GM10847 (cell line): Measurements from ENCODE around the gene CDK14.

Source experiments
- POLR2A ChIP-seq: IDR thresholded peaks from 2 replicates; pipeline ENCODE4 v1.6.1; 2011; ENCODE audit not compliant: insufficient read length; ENCODE audit errors: extremely low read depth

The CDK14 gene

DNA sequence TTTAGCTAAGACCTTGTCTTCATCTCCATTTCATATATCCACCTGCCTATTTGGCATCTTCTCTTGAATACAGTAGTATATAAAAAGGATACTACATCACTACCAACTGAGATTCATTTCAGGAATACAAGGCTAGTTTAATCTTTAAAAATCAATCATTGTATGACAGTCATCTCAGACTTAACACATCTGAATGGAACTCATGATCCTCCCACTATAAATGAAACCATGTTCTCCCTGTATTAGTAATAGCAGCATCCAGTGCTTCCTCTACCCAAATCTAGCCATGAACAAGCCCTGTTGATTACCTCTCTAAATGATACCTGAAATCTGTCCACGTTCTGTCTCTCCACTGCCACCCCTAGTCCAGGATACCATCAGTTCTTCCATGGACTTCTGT lies 196.2 kb downstream of the CDK14 start:
- TF ChIP-seq POLR2A = no peak

DNA sequence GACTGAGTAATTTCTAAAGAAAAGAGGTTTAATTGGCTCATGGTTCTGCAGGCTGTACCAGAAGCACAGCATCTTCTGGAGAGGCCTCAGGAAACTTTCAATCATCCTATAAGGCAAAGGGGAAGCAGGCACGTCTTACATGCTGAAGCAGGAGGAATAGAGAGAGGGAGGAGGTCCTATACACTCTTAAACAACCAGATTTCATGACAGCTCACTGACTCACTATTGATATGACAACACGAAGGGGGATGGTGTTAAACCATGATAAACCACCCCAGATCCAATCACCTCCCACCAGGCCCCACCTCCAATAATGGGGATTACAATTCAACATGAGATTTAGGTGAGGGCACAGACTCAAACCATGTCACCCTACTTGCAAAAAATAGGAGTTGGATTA lies 201.5 kb downstream of the CDK14 start:
- no peak for TF ChIP-seq POLR2A

DNA sequence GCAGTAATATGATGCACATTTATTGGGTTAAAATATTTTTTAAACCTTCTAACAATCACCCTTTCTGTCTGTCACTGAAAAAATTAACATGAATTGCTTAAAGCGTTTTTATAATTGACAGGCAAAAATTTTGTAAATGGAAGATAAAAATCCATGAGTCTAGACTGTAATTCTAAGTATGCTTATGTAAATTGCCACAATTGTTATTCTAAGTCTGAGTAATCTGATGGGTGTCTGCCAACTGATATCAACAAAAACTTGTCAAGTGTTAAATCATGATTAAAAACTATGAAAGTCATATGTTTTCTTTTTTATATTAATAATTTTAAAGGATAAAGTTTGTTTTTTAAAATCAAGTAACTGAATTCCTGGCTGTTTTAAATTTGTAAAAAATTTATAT lies 208.2 kb downstream of the CDK14 start:
- TF ChIP-seq POLR2A = no peak

DNA sequence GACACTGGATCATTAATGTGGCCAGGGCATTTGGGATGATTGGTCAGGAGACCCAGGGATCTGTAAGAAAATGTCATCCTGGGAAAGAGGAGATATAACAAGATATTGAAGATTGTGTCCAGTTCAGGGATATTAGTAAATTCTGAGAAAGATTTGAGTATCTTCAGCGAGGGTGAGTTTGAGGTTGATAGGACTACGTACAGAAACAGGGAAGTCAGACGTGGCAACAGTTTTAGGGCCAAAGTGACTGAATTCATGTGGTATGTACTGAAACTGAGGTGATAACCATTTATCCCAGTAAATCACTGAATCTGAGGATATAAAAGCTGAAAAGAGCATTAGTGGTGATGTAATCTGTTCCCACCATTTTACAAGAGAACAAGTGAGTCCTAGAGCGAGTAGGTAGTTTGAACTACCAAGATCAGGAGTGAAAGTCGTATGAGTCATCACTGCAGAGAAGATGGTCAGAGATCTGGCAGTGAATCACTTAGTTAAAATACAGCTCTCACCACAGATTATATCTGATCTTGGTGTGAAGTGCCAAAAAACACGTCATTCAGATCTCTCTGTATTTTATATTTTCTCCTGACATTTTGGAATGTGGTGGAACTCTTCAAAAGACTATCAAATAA lies 220.5 kb downstream of the CDK14 start:
- TF ChIP-seq POLR2A = no peak

DNA sequence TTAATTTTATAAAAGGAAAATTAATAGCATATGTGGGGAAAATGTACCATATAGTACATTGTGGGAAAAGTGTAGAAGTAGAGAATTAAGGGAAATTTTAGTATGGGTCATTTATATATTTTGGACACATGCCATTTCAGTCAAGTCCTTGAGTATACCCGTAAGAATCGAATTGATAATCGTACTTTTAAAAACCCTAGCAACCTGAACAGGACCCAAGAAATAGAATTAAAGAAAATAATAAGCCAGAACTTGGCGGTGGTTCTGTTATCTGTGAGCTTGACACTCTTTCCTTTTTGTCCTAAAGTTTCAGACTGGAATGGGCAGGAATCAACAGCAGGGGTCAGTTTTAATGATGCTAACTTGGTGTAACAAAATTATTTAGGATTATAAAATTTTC lies 221.0 kb downstream of the CDK14 start:
- TF ChIP-seq POLR2A = no peak

DNA sequence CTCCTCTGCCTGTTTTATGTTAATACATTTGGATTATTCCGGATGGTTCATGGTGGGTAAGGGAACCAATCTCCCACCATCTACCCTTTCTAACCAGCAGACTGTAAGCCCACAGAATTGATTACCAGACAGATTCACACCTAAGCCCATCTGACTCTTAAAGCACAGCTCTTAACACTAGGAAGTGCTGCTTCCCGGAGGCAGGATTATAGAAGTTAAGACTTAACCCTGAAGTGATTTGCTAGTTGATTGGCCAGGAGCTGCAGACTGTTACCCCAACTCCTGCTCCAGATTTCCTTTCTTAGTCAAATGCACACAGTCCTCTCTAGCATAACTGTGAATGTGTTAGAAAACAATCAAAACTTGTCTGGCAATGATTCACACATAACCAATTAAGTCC lies 221.7 kb downstream of the CDK14 start:
- TF ChIP-seq POLR2A = no peak

DNA sequence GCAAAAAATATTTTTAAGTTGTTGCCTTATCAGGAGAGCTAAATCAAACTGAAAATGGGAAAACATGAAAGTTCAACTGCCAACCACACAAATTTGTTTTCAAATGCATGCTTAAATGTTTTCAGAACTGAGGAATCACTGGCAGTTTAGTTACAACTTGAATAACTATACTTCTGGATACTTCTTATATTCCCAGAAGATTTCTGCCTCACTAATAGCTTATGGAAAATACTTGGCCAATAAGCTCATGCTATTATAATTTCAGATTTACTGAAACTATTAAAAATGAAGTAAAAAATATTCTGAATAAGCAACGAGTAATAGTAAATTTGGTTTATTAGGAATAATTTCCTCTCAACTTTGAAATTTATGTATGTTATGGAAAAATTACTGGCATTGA lies 222.2 kb downstream of the CDK14 start:
- TF ChIP-seq POLR2A = no peak

DNA sequence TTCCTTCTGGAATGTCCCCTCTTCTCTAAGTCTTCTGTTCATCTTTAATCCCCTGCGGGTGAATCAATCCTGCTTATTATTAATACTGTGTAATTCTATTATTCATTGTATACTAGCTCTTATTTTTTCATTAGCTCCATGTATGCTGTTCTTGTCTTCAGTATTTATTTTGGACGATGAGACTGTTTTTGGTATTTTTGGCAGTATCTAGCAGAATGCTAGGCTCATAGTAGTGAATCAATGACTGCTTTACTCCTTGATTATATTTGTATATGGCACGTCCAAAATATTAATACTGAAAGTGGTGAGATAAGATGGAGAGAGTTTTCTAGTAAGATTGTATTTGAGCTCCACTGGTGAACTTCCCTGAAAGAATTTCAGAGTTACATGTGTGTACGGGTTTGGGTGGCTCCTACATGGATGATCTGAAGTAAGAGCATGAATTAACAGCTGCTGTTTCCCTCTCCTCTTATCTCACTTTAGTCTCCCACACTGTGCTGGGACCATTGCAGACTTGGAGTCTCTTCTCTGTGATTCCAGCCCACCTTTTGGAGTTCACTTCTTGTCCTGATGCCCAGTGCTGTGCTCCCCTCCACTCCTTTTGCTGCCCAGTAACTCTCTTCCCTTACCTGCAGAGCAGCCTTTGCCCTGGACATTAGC lies 226.0 kb downstream of the CDK14 start:
- TF ChIP-seq POLR2A = no peak

DNA sequence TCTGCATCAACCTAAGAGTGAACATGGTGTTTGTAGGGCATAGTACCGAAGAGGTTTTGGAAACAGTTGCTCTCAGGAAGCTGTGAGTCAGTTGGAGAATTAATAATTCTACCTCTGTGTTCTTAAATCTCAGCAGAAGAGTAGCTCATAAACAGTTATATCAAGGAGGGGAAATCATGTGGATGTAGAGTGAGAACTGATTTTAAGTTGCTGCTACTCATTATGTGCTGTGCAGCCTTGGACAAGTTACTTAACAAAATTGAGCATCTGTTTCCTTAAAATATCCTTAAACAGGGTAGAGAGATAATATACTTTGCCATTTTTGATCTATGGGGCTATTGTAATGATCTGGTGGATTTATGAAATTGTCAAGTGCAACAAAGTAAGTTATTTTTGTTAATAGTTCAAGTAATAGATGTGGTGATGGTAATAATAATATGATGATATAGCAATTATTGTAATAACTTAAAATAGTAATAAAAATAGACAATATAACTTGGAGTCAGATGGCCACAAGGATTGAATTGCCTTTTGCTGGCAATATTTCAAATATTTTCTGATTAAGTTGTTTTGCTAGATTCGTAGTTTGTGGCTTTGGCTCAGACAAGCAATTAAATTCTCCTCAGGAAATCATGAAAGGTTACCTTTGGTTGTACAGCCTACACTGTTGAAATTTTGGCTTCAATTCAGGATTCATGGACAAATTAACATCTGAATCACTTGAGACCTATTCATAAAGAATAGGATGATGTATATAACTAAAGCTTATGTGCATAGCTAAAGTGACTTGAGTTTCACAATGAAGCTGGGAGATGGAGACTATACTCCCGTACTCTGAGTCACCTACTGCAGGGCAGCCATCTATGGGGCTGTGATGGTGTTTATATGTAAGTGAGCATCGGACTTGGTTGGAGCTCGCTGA lies 228.5 kb downstream of the CDK14 start:
- no peak for TF ChIP-seq POLR2A

DNA sequence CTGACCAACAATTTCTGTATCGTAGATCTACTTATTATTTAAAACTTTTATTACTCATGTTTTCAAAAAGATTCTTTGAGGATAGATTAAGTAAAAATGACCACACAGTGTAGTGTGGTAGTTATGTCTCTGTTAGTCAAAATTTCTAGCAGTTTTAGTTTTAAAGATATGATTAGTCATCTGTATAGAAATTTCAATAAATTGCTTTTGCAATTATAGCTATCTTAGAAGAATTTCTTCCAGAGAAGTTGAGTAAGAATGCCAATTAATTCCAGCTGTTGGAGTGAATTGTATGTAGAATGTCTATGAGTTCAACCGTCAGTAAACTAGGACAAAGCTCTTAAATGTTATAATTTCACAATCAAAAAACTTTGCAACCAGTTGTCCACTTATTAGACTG lies 229.7 kb downstream of the CDK14 start:
- no peak for TF ChIP-seq POLR2A

DNA sequence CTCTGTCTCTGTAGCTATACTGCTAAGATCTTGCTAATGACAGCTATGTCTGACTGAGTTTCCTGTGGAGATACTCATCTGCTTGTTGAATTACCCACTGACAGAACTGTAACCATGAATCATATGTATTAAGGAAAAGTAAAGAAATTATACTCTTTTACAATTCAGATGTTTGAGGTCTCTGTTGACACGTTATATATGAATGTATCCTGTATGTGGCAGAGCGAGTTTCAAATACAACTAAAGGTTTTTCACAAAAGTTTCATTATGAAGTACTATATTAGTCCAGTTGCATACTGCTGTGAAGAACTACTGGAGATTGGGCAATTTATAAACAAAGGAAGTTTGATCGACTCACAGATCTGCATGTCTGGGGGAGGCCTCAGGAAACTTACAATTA lies 232.5 kb downstream of the CDK14 start:
- TF ChIP-seq POLR2A = no peak

DNA sequence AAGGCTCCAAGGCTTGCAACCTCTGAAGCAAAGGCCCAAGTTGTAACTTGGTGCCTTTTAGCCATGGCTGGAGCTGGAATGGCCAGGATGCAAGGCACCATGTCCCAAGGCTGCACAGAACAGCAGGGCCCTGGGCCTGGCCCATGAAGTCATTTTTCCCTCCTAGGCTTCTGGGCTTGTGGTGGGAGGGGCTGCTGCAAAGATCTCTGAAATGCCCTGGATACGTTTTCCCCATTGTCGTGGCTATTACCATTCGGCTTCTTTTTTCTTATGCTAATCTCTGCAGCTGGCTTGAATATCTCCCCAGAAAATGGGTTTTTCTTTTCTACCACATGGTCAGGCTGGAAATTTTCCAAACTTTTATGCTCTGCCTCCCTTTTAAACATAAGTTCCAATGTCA lies 234.2 kb downstream of the CDK14 start:
- TF ChIP-seq POLR2A = no peak

DNA sequence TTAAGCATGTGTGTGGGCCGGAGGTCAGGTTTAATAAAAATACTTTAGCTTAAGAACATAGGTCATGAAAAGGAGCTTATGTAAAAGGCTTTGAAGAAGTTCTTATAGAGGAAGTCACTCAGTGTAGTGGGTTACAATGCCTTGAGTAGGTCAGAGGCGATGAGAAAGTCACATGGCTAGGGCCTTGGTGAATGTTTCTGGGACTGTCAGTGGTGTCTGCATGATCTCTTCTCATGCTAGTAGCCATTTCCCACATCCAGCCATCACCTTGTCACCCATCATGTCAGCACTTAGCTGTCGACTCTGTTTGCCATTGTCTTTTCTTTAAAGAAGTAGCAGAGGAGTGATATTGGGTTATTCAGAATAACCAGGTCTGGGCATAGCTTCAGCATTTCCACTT lies 236.6 kb downstream of the CDK14 start:
- no peak for TF ChIP-seq POLR2A

DNA sequence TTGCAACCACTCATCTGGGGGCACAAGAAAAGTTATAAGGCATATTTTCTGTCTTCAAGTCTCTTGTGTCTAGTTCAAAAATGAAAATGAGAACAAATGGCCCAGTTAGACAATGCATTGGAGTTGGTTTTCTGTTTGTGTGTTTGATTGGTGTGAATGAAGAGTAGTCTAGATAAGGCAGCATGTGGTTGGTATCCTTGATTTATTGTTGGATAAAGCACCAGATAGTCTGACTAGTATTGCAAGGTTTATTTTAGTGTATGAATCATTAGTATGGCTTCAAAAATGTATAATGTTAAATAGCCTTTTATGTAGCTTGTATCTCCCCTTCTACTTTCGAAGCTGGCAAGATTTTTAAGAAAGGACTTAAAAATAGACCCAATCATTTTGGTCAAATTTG lies 237.3 kb downstream of the CDK14 start:
- no peak for TF ChIP-seq POLR2A

DNA sequence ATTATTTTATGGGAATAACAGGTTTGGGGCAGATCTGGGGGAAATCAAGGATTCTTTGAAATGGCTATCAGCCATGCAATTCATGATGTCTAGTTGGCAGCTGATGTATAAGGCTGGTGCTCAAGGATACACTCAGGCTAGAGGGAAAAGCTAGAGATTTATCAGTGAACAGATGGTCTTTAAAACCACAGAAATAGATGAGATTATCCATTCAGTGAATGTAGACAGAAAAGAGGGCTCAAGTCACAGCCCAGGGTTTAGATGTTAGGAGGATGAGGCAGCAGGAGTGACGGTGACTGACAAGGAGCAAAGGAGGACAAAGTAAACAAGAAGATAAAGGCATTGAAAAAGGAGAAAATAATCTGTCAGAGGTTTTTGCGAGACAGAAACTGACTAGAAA lies 238.7 kb downstream of the CDK14 start:
- no peak for TF ChIP-seq POLR2A

DNA sequence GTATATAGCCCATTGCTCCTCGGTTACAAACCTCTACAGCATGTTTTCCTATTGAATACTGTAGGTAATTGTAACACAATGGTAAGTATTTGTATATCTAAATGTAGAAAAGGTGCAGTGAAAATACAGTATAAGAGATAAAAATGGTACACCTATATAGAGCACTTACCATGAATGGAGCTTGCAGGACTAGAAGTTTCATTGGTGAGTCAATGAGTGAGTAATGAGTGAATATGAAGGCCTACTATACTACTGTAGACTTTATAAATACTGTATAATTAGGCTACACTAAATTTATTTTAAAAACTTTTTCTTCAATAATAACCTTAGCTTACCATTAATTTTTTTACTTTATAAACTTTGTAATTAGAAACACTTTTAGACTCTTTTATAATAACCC lies 239.7 kb downstream of the CDK14 start:
- TF ChIP-seq POLR2A = no peak

DNA sequence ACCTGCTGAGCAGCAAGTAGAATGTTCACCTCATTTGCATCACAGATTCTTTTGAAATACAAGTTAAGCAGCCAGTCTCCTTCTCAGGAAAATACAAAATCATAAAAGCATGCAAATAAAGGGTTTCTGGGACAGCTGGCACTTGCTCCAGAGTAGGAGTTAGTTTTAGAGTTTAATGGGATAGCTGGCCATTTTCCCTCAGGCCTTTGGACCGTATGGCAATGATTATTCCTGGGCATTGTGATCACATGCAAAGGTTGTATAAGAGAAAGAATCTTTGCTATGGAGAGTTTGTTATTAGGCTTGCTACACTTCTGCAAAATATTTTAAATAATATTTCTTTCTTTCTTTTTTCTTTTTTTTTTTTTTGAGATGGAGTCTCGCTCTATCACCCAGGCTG lies 240.8 kb downstream of the CDK14 start:
- TF ChIP-seq POLR2A = no peak

DNA sequence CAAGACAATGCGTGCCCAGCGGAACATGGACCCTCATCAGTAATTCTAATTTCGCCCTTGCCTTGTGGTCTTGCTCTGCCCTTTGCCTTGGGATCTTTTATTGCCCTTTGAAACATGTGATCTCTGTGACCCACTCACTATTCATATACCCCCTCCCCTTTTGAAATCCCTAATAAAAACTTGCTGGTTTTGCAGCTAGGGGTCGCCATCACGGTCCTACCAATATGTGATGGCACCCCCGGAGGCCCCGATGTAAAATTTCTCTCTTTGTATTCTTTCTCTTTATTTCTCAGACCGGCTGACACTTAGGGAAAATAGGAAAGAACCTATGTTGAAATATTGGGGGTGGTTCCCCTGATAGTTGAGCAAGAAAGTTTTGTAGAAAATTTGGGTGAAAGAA lies 242.7 kb downstream of the CDK14 start:
- no peak for TF ChIP-seq POLR2A
